ENCODE data around the gene LHFPL3.

Gene LHFPL3

DNA sequence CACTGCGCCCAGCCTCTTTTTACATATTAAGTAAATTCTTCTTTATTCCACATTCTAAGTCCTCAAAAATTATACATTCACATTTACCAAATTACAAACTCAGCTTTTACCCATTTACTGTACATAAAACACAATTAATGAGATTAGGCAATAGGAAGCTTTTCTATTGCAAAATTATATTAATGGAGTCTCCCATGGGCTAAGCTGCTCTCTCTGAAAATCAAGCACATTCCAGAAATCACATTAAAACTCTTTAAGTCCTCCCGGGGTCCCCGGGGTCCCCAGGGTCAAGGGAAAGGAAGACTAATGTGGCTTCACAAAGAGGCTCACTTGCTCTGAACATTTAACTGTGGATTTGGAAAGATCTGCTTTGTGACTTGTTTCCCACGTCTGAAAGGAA is 558.2 kb downstream of the LHFPL3 start:
- H3K4me3 ChIP-seq (ENCODE audit: low read depth, low read length): no peak overlapping the region
- TF ChIP-seq, protein P1, sequence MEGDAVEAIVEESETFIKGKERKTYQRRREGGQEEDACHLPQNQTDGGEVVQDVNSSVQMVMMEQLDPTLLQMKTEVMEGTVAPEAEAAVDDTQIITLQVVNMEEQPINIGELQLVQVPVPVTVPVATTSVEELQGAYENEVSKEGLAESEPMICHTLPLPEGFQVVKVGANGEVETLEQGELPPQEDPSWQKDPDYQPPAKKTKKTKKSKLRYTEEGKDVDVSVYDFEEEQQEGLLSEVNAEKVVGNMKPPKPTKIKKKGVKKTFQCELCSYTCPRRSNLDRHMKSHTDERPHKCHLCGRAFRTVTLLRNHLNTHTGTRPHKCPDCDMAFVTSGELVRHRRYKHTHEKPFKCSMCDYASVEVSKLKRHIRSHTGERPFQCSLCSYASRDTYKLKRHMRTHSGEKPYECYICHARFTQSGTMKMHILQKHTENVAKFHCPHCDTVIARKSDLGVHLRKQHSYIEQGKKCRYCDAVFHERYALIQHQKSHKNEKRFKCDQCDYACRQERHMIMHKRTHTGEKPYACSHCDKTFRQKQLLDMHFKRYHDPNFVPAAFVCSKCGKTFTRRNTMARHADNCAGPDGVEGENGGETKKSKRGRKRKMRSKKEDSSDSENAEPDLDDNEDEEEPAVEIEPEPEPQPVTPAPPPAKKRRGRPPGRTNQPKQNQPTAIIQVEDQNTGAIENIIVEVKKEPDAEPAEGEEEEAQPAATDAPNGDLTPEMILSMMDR (IDR thresholded peaks at IDR 0.05; ENCODE audit: control insufficient read depth, extremely low read depth, insufficient read depth): no peak
- DNase-seq (ENCODE audit: low read depth): no peak

GRCh38 chr7:104890216-104890615 is 561.8 kb downstream of the LHFPL3 start:
- TF ChIP-seq, protein P1 (IDR thresholded peaks at IDR 0.05; ENCODE audit: control insufficient read depth, extremely low read depth, insufficient read depth): no peak
- DNase-seq (ENCODE audit: low read depth): no peak
- no peak overlapping the region for H3K4me3 ChIP-seq (ENCODE audit: low read depth, low read length)

GRCh38 chr7:104891949-104892348 is 563.5 kb downstream of the LHFPL3 start:
- no peak for DNase-seq (ENCODE audit: low read depth)
- no peak overlapping the region for H3K4me3 ChIP-seq (ENCODE audit: low read depth, low read length)
- TF ChIP-seq, protein P1 (IDR thresholded peaks at IDR 0.05; ENCODE audit: control insufficient read depth, extremely low read depth, insufficient read depth): no peak

GRCh38 chr7:104894314-104894713 is 565.9 kb downstream of the LHFPL3 start:
- TF ChIP-seq, protein P1 (IDR thresholded peaks at IDR 0.05; ENCODE audit: control insufficient read depth, extremely low read depth, insufficient read depth): no peak
- H3K4me3 ChIP-seq (ENCODE audit: low read depth, low read length): no peak overlapping the region
- no peak for DNase-seq (ENCODE audit: low read depth)

DNA sequence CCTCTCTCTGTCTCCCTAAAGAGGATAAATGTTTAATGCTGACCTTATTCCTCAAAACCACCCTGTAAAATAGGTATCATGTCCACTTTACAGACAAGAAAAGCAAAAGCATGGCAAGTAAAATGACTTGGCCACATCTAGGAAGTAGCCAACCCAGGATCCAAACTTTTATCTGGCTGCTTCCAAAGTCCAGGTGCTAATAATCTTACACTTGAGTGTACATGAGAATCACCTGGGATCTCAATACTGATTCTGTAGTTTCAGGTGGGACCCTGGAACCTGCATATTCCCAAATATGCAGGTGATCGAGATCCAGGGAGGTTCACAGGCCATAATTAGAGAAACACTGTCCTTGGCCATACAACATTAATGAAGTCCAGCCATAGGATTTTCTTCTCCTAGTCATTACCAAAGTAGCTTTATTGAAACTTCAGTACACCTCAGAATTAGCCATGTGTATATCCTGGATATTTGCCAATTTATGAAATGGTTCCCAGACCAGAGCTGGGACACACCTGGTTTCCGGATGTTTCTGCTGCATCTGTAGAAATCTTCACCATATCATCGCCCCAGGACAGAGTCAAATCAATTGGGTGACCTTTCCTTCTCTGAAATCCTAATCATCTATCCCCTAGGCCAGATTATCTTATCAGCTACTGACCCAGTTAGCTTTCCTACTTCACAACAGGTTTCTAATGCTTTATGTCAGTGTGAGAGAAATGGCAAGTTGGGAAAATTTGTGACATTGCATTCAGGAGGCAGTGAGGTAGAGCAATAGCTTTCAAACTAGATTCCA is 566.5 kb downstream of the LHFPL3 start:
- TF ChIP-seq, protein P1 (IDR thresholded peaks at IDR 0.05; ENCODE audit: control insufficient read depth, extremely low read depth, insufficient read depth): no peak
- H3K4me3 ChIP-seq (ENCODE audit: low read depth, low read length): no peak overlapping the region
- DNase-seq (ENCODE audit: low read depth): no peak

DNA sequence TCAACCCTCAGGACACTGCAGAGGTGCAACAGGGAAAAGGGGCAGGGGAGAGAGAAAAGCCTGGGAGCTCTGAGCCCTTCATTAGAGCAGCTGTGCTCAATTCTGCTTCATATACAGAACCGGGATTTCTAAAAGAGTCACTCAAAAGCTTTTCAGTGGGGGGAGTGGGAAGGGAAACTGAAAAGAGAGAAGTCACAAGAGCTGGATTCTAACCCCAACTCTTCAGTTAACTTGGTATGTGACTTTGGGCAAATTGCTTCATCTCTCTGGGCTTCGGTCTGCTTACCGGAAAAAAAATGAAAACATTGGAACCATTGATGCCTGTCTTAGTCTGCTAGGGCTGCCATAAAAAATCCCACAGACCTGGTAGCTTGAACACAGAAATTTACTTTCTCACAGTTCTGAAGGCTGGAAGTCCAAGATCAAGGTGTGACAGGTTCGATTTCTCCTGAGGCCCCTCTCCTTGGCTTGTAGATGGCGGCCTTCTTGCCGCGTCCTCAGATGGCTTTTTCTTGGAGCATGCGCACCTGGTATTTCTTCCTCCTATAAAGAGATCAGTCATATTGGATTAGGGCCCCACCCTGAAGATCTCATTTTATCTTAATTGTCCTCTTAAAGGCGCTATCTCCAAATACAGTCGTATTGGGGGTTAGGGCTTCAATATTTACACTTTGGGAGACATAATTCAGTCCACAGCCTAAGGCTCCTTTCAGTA is 567.3 kb downstream of the LHFPL3 start:
- H3K4me3 ChIP-seq (ENCODE audit: low read depth, low read length): no peak overlapping the region
- DNase-seq (ENCODE audit: low read depth): no peak
- TF ChIP-seq, protein P1 (IDR thresholded peaks at IDR 0.05; ENCODE audit: control insufficient read depth, extremely low read depth, insufficient read depth): no peak
